GM12874 (cell line): ENCODE measurements around the gene CAPN6.

Source experiments
- CTCF ChIP-seq: IDR thresholded peaks from 2 replicates; pipeline ENCODE4 v1.5.1; 2011; ENCODE audit warnings: low read depth, mild to moderate bottlenecking, control low read depth, low read length, moderate library complexity; ENCODE audit not compliant: insufficient read depth

The CAPN6 gene

GRCh38 chrX:111260451-111260850 is 9.8 kb downstream of the CAPN6 start:
- no peak for TF ChIP-seq CTCF

- no peak for TF ChIP-seq CTCF
Observed at GRCh38 chrX:111259559-111259958, 10.7 kb downstream of the CAPN6 start.

GRCh38 chrX:111257733-111258132 is 12.6 kb downstream of the CAPN6 start:
- no peak for TF ChIP-seq CTCF

- TF ChIP-seq CTCF = no peak
Observed at GRCh38 chrX:111254896-111255693, 15.2 kb downstream of the CAPN6 start.

- 0 out of 2 replicates have a peak, but pooled peaks have one; percentile 17 for TF ChIP-seq CTCF
Observed at GRCh38 chrX:111244235-111244750, 26.0 kb downstream of the CAPN6 start.

- no peak for TF ChIP-seq CTCF
Observed at GRCh38 chrX:111216293-111216801, 53.9 kb downstream of the CAPN6 start.

GRCh38 chrX:111207851-111208250 is 62.4 kb downstream of the CAPN6 start:
- no peak for TF ChIP-seq CTCF
